HEK293T (cell line): ENCODE results near the gene THRB.

Source experiments
- CTCF ChIA-PET: fragments of 350-600 bp; formaldehyde crosslinking; extraction: SDS; loops from one replicate; lab custom pipeline; 2021; ENCODE audit warnings: antibody characterized with exemption, inconsistent platforms; lab: Yijun Ruan, JAX
- POLR2A ChIA-PET: fragments of 350-600 bp; formaldehyde crosslinking; extraction: SDS; loops from one replicate; lab custom pipeline; 2020; ENCODE audit warnings: antibody characterized with exemption, inconsistent platforms; lab: Yijun Ruan, JAX
- DNase-seq: peaks from one replicate; pipeline ENCODE4 v3.0.0; 2012; ENCODE audit warnings: mixed read lengths; ENCODE audit errors: extremely low spot score
- ARNT ChIP-seq: fragments of 450-650 bp; IDR thresholded peaks from 2 replicates; pipeline ENCODE4 v1.6.1; 2017; ENCODE audit warnings: mild to moderate bottlenecking
- BHLHE40 ChIP-seq: fragments of 450-650 bp; IDR thresholded peaks from 2 replicates; pipeline ENCODE4 v1.6.1; 2016; ENCODE audit warnings: mild to moderate bottlenecking, moderate library complexity, borderline replicate concordance
- CTBP1 ChIP-seq: fragments of 450-650 bp; IDR thresholded peaks from 2 replicates; pipeline ENCODE4 v1.6.1; 2016; ENCODE audit warnings: borderline replicate concordance
- ELF4 ChIP-seq: fragments of 450-650 bp; IDR thresholded peaks from 2 replicates; pipeline ENCODE4 v1.6.1; 2017; ENCODE audit warnings: antibody characterized with exemption
- FOXA1 ChIP-seq: fragments of 450-650 bp; IDR thresholded peaks from 2 replicates; pipeline ENCODE4 v1.6.1; 2016; ENCODE audit warnings: mild to moderate bottlenecking
- FOXK2 ChIP-seq: fragments of 450-650 bp; IDR thresholded peaks from 2 replicates; pipeline ENCODE4 v1.6.1; 2016; ENCODE audit warnings: mild to moderate bottlenecking
- FOXM1 ChIP-seq: fragments of 450-650 bp; IDR thresholded peaks from 2 replicates; pipeline ENCODE4 v1.6.1; 2017; ENCODE audit warnings: mild to moderate bottlenecking, borderline replicate concordance
- HDGF ChIP-seq: fragments of 450-650 bp; IDR thresholded peaks from 2 replicates; pipeline ENCODE4 v1.6.1; 2017; ENCODE audit warnings: antibody characterized with exemption, borderline replicate concordance
- L3MBTL2 ChIP-seq: fragments of 450-650 bp; conservative IDR thresholded peaks from 2 replicates; pipeline ENCODE4 v1.6.1; 2016; ENCODE audit warnings: mild to moderate bottlenecking
- LEF1 ChIP-seq: fragments of 450-650 bp; IDR thresholded peaks from 2 replicates; pipeline ENCODE4 v1.6.1; 2017; ENCODE audit warnings: mild to moderate bottlenecking, borderline replicate concordance
- NFRKB ChIP-seq: fragments of 450-650 bp; IDR thresholded peaks from 2 replicates; pipeline ENCODE4 v1.6.1; 2016; ENCODE audit warnings: mild to moderate bottlenecking, moderate library complexity
- SP1 ChIP-seq: fragments of 450-650 bp; IDR thresholded peaks from 2 replicates; pipeline ENCODE4 v1.6.1; 2017
- SUZ12 ChIP-seq: fragments of 450-650 bp; IDR thresholded peaks from 2 replicates; pipeline ENCODE4 v1.6.1; 2016; ENCODE audit warnings: mild to moderate bottlenecking
- TARDBP ChIP-seq: fragments of 450-650 bp; IDR thresholded peaks from 2 replicates; pipeline ENCODE4 v1.6.1; 2016
- ZNF384 ChIP-seq: fragments of 450-650 bp; IDR thresholded peaks from 2 replicates; pipeline ENCODE4 v1.6.1; 2016
- TF ChIP-seq, protein P1 (sequence below): fragments of 450-650 bp; IDR thresholded peaks from 2 replicates; pipeline ENCODE4 v1.6.1; 2016

Gene THRB

GRCh38 chr3:24201301-24201700 lies 293.3 kb downstream of the THRB start:
- TF ChIP-seq BHLHE40 (no peak), FOXA1 (no peak), L3MBTL2 (no peak), SUZ12 (no peak), HDGF (no peak), NFRKB (no peak), ZNF384 (no peak), LEF1 (no peak), SP1 (no peak), FOXK2 (no peak), ELF4 (no peak)
- TF ChIP-seq, protein P1, sequence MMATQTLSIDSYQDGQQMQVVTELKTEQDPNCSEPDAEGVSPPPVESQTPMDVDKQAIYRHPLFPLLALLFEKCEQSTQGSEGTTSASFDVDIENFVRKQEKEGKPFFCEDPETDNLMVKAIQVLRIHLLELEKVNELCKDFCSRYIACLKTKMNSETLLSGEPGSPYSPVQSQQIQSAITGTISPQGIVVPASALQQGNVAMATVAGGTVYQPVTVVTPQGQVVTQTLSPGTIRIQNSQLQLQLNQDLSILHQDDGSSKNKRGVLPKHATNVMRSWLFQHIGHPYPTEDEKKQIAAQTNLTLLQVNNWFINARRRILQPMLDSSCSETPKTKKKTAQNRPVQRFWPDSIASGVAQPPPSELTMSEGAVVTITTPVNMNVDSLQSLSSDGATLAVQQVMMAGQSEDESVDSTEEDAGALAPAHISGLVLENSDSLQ = no peak
- CTCF ChIA-PET = interaction anchor here (1.6 kb wide), 1 partner anchor 15 kb away, joined by 3 read pairs; no protein-coding TSS in a partner anchor

DNA sequence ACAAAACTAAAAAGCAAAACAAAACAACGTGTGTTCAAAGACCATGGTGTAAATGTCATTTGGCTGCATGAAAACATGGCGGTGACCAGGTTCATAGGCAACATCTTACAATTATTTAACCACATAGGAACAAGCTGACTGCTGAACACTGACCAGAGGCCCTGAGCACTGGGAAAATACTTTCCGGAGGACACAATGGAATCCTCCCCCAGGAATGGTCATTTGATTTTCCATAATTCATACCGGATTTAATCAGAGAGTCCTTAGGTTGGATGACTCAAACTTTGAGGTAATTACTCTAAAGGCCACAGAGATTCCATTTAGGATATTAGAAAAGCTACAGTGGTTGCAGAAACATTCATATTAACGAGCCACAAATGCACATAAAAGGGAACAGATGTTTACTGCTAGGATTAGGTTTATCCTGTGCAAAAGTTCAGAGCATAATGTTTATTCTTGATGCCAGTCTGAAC lies 294.8 kb downstream of the THRB start:
- ChIA-PET CTCF (no interaction called here), POLR2A (no interaction called here)
- DNase-seq = no peak
- TF ChIP-seq ZNF384 = no peak
- TF ChIP-seq L3MBTL2 = no peak
- TF ChIP-seq NFRKB = no peak
- TF ChIP-seq BHLHE40 = no peak
- no peak for TF ChIP-seq ELF4
- no peak for TF ChIP-seq FOXK2
- no peak for TF ChIP-seq HDGF
- no peak for TF ChIP-seq SUZ12
- TF ChIP-seq FOXA1 = no peak
- TF ChIP-seq FOXM1 = no peak
- TF ChIP-seq ARNT = no peak
- no peak for TF ChIP-seq TARDBP
- no peak for TF ChIP-seq CTBP1
- TF ChIP-seq SP1 = no peak

More at GRCh38 chr3:24201301-24201700, 293.3 kb downstream of the THRB start:
- no peak for DNase-seq
- POLR2A ChIA-PET = no interaction called here

GRCh38 chr3:24199300-24199699 lies 295.4 kb downstream of the THRB start:
- DNase-seq = no peak
- no peak for TF ChIP-seq L3MBTL2
- TF ChIP-seq LEF1 = no peak
- TF ChIP-seq SP1 = no peak
- no peak for TF ChIP-seq FOXK2
- TF ChIP-seq FOXM1 = no peak
- no peak for TF ChIP-seq ELF4
- no peak for TF ChIP-seq BHLHE40
- TF ChIP-seq TARDBP = no peak
- no peak for TF ChIP-seq ZNF384
- POLR2A ChIA-PET = no interaction called here
- CTCF ChIA-PET = no interaction called here

- DNase-seq = no peak
- POLR2A ChIA-PET = no interaction called here
- TF ChIP-seq CTBP1 (no peak), BHLHE40 (no peak), ZNF384 (no peak), SUZ12 (no peak), LEF1 (no peak), ARNT (no peak), NFRKB (no peak), TARDBP (no peak), FOXK2 (no peak), HDGF (no peak), L3MBTL2 (no peak), ELF4 (no peak), SP1 (no peak)
- TF ChIP-seq, protein P1 = no peak
- CTCF ChIA-PET = interaction anchor here (0.6 to 1.1 kb wide), 2 partner anchors 12 to 1450 kb away, joined by 4 to 6 read pairs; no protein-coding TSS in a partner anchor
These were observed 295.9 kb downstream of the THRB start for GRCh38 chr3:24198728-24199127.

DNA sequence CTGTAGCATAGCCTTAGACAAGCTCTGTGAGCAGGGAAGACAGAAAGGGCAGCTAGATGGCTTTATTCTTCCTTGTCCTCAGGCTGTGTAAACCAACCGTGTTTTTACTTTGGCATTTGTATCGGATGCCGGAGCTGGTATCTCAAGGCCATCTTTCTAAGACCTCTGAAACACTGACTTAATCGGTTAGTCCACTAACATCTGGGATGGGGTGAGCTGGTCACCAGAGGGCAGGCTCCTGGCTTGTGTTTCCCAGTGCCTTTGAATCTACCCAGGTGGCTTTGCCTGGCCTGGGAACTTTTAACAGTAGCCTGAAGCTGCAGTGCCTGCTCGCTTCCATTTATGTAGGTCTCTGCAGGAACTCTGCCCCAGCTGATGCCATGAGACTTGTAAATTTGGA lies 296.8 kb downstream of the THRB start:
- no peak for DNase-seq
- ChIA-PET POLR2A (no interaction called here), CTCF (interaction anchor here (1.1 kb wide), 1 partner anchor 11 kb away, joined by 6 read pairs; no protein-coding TSS in a partner anchor)
- no peak for TF ChIP-seq HDGF

DNA sequence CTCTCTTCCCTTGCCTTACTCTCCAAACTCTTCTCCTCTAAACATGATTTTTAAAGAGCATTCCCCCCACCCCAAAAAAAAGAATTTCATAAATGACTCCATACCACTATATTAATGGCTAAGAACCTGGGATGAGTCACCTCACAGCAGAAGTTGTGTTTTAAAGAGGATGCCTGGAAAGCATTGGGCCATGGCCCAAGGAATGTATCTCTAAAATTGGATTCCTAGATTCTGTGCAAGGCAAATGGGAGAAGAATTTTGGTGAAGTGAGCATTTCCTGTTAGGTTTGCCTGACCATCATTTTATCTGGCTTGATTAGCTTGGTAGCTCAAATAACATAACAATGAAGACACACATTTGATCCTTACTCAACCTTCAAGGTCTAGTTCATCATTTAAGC lies 298.1 kb downstream of the THRB start:
- DNase-seq = no peak
- no peak for TF ChIP-seq ZNF384
- TF ChIP-seq SP1 = no peak
- no peak for TF ChIP-seq BHLHE40
- TF ChIP-seq, protein P1 = no peak
- TF ChIP-seq NFRKB = no peak
- TF ChIP-seq FOXM1 = no peak
- no peak for TF ChIP-seq LEF1
- TF ChIP-seq ARNT = no peak
- TF ChIP-seq HDGF = no peak
- TF ChIP-seq L3MBTL2 = no peak
- TF ChIP-seq TARDBP = no peak
- TF ChIP-seq CTBP1 = no peak
- no peak for TF ChIP-seq FOXK2
- no peak for TF ChIP-seq SUZ12
- no peak for TF ChIP-seq FOXA1
- TF ChIP-seq ELF4 = no peak
- ChIA-PET CTCF (no interaction called here), POLR2A (no interaction called here)
